ENCODE data around the gene PRSS3.
"Not testable (repeated sequence)": the region's sequence is repeated elsewhere in the genome, so short reads cannot be mapped to it uniquely, and the experiment has no call there.

PRSS3 gene

GRCh38 chr9:33829641-33830230 lies 34.4 kb downstream of the PRSS3 start:
- not testable (repeated sequence) for H3K27ac ChIP-seq (replicated peaks; ENCODE audit: low read length); H3K18ac ChIP-seq (ENCODE audit: low read length); H4K91ac ChIP-seq (ENCODE audit: low read depth, low read length, poor library complexity); H3K14ac ChIP-seq (ENCODE audit: low read length); H3K4me3 ChIP-seq (ENCODE audit: low read length in 2 of 2); H2BK15ac ChIP-seq (ENCODE audit: low read length); H3K27me3 ChIP-seq (ENCODE audit: control insufficient read depth in 3 of 3, insufficient read depth in 3 of 3, low read depth in 1 of 3, low read length in 3 of 3); H3K79me1 ChIP-seq (ENCODE audit: low read depth, low read length); H3K23ac ChIP-seq (ENCODE audit: low read depth, low read length, poor library complexity); H2AK5ac ChIP-seq (ENCODE audit: low read depth, low read length); H2AFZ ChIP-seq (ENCODE audit: low read length); H2BK5ac ChIP-seq (ENCODE audit: low read length); H3K4ac ChIP-seq (ENCODE audit: low read length); H3K9ac ChIP-seq (ENCODE audit: low read depth, low read length, poor library complexity); H3K4me2 ChIP-seq (ENCODE audit: insufficient read depth, low read length, poor library complexity, severe bottlenecking); DNase-seq (ENCODE audit: low spot score); H3K9me3 ChIP-seq (replicated peaks in 1 of 2; ENCODE audit: control insufficient read depth in 2 of 2, insufficient read depth in 1 of 2, low read depth in 1 of 2, low read length in 2 of 2); H3K4me1 ChIP-seq (ENCODE audit: control insufficient read depth in 2 of 2, insufficient read depth in 1 of 2, low read depth in 1 of 2, low read length in 2 of 2); H2BK12ac ChIP-seq (ENCODE audit: low read length); H4K8ac ChIP-seq (ENCODE audit: low read depth, low read length); H2BK120ac ChIP-seq (ENCODE audit: low read depth, low read length)
- H3K36me3 ChIP-seq (replicated peaks in 1 of 2; ENCODE audit: control insufficient read depth in 2 of 2, insufficient read depth in 2 of 2, low read length in 2 of 2) = peaks cover 0 to 54% of the 10 kb centered on the region in 2 donors
- no CpG with 5 or more reads among the region's 17 CpGs for WGBS, 2 donors (ENCODE audit: extremely low coverage in 2 of 2, insufficient read length in 2 of 2, insufficient replicate concordance in 1 of 2)

- no peak overlapping the region for H3K4ac ChIP-seq (ENCODE audit: low read length)
- no peak overlapping the region for H4K91ac ChIP-seq (ENCODE audit: low read depth, low read length, poor library complexity)
- no peak overlapping the region for H2AFZ ChIP-seq (ENCODE audit: low read length)
- H2BK15ac ChIP-seq (ENCODE audit: low read length) = no peak overlapping the region
- H3K9ac ChIP-seq (ENCODE audit: low read depth, low read length, poor library complexity) = no peak overlapping the region
- no peak overlapping the region for H3K14ac ChIP-seq (ENCODE audit: low read length)
- H3K18ac ChIP-seq (ENCODE audit: low read length) = no peak overlapping the region
- H3K4me3 ChIP-seq (ENCODE audit: low read length in 2 of 2) = no peak overlapping the region
- no peaks in the 10 kb centered on the region for H3K9me3 ChIP-seq (replicated peaks in 1 of 2; ENCODE audit: control insufficient read depth in 2 of 2, insufficient read depth in 1 of 2, low read depth in 1 of 2, low read length in 2 of 2)
- no peak overlapping the region for H2BK120ac ChIP-seq (ENCODE audit: low read depth, low read length)
- no peak overlapping the region for H4K8ac ChIP-seq (ENCODE audit: low read depth, low read length)
- H3K4me1 ChIP-seq (ENCODE audit: control insufficient read depth in 2 of 2, insufficient read depth in 1 of 2, low read depth in 1 of 2, low read length in 2 of 2) = no peaks in the 10 kb centered on the region
- DNase-seq (ENCODE audit: low spot score) = no peak
- no peak overlapping the region for H2BK5ac ChIP-seq (ENCODE audit: low read length)
- H2BK12ac ChIP-seq (ENCODE audit: low read length) = no peak overlapping the region
- H3K79me1 ChIP-seq (ENCODE audit: low read depth, low read length) = peaks cover 10% of the 10 kb centered on the region
- peaks cover 0 to 47% of the 10 kb centered on the region in 2 donors for H3K36me3 ChIP-seq (replicated peaks in 1 of 2; ENCODE audit: control insufficient read depth in 2 of 2, insufficient read depth in 2 of 2, low read length in 2 of 2)
- no peak overlapping the region for H2AK5ac ChIP-seq (ENCODE audit: low read depth, low read length)
- no peak overlapping the region for H3K23ac ChIP-seq (ENCODE audit: low read depth, low read length, poor library complexity)
- H3K27me3 ChIP-seq (ENCODE audit: control insufficient read depth in 3 of 3, insufficient read depth in 3 of 3, low read depth in 1 of 3, low read length in 3 of 3) = no peaks in the 10 kb centered on the region
- no peak overlapping the region for H3K4me2 ChIP-seq (ENCODE audit: insufficient read depth, low read length, poor library complexity, severe bottlenecking)
- no peak overlapping the region for H3K27ac ChIP-seq (replicated peaks; ENCODE audit: low read length)
- WGBS, 2 donors (ENCODE audit: extremely low coverage in 2 of 2, insufficient read length in 2 of 2, insufficient replicate concordance in 1 of 2) = 100% methylated on average over 1 of the region's 11 CpGs; no CpG with 5 or more reads in 1 of the 2 donors
Observed at GRCh38 chr9:33835625-33836260, 40.4 kb downstream of the PRSS3 start.

DNA sequence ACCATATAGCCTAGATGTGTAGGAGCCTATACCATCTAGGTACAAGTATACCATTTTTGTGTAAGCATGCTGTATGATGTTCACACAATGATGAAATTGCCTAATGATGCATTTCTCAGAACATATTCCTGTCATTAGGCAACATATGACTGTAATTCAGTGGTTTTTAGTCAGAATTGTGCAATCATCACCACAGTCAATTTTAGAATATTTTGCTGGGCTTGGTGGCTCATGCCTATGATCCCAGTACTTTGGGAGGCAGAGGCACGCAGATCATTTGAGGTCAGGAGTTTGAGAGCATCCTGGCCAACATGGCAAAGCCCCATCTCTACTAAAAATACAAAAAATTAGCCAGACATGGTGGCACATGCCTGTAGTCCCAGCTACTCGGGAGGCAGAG lies 40.9 kb downstream of the PRSS3 start:
- no CpG with 5 or more reads among the region's 2 CpGs for WGBS, 2 donors (ENCODE audit: extremely low coverage in 2 of 2, insufficient read length in 2 of 2, insufficient replicate concordance in 1 of 2)
- H3K14ac ChIP-seq (ENCODE audit: low read length); H2AFZ ChIP-seq (ENCODE audit: low read length); H2AK5ac ChIP-seq (ENCODE audit: low read depth, low read length); H3K79me1 ChIP-seq (ENCODE audit: low read depth, low read length); H3K18ac ChIP-seq (ENCODE audit: low read length); H3K23ac ChIP-seq (ENCODE audit: low read depth, low read length, poor library complexity); H3K4ac ChIP-seq (ENCODE audit: low read length); H3K9ac ChIP-seq (ENCODE audit: low read depth, low read length, poor library complexity); H2BK120ac ChIP-seq (ENCODE audit: low read depth, low read length); H3K4me3 ChIP-seq (ENCODE audit: low read length in 2 of 2); H3K4me1 ChIP-seq (ENCODE audit: control insufficient read depth in 2 of 2, insufficient read depth in 1 of 2, low read depth in 1 of 2, low read length in 2 of 2); H2BK15ac ChIP-seq (ENCODE audit: low read length); H2BK12ac ChIP-seq (ENCODE audit: low read length); H3K27ac ChIP-seq (replicated peaks; ENCODE audit: low read length); DNase-seq (ENCODE audit: low spot score); H4K8ac ChIP-seq (ENCODE audit: low read depth, low read length); H3K9me3 ChIP-seq (replicated peaks in 1 of 2; ENCODE audit: control insufficient read depth in 2 of 2, insufficient read depth in 1 of 2, low read depth in 1 of 2, low read length in 2 of 2); H4K91ac ChIP-seq (ENCODE audit: low read depth, low read length, poor library complexity); H3K4me2 ChIP-seq (ENCODE audit: insufficient read depth, low read length, poor library complexity, severe bottlenecking); H2BK5ac ChIP-seq (ENCODE audit: low read length); H3K27me3 ChIP-seq (ENCODE audit: control insufficient read depth in 3 of 3, insufficient read depth in 3 of 3, low read depth in 1 of 3, low read length in 3 of 3): not testable (repeated sequence)
- peaks cover 0 to 42% of the 10 kb centered on the region in 2 donors for H3K36me3 ChIP-seq (replicated peaks in 1 of 2; ENCODE audit: control insufficient read depth in 2 of 2, insufficient read depth in 2 of 2, low read length in 2 of 2)

GRCh38 chr9:33837138-33837537 lies 41.8 kb downstream of the PRSS3 start:
- Histone ChIP-seq H3K18ac (ENCODE audit: low read length) (no peak overlapping the region), H3K36me3 (replicated peaks in 1 of 2; ENCODE audit: control insufficient read depth in 2 of 2, insufficient read depth in 2 of 2, low read length in 2 of 2) (peaks cover 0 to 47% of the 10 kb centered on the region in 2 donors), H2BK15ac (ENCODE audit: low read length) (no peak overlapping the region), H3K4me1 (ENCODE audit: control insufficient read depth in 2 of 2, insufficient read depth in 1 of 2, low read depth in 1 of 2, low read length in 2 of 2) (no peaks in the 10 kb centered on the region), H2BK5ac (ENCODE audit: low read length) (no peak overlapping the region), H3K27me3 (ENCODE audit: control insufficient read depth in 3 of 3, insufficient read depth in 3 of 3, low read depth in 1 of 3, low read length in 3 of 3) (no peaks in the 10 kb centered on the region), H2BK12ac (ENCODE audit: low read length) (no peak overlapping the region), H3K4ac (ENCODE audit: low read length) (no peak overlapping the region), H3K4me2 (ENCODE audit: insufficient read depth, low read length, poor library complexity, severe bottlenecking) (no peak overlapping the region), H2AFZ (ENCODE audit: low read length) (no peak overlapping the region), H3K27ac (replicated peaks; ENCODE audit: low read length) (no peak overlapping the region), H3K9me3 (replicated peaks in 1 of 2; ENCODE audit: control insufficient read depth in 2 of 2, insufficient read depth in 1 of 2, low read depth in 1 of 2, low read length in 2 of 2) (no peaks in the 10 kb centered on the region), H2AK5ac (ENCODE audit: low read depth, low read length) (no peak overlapping the region), H3K79me1 (ENCODE audit: low read depth, low read length) (peaks cover 10% of the 10 kb centered on the region), H3K14ac (ENCODE audit: low read length) (no peak overlapping the region), H4K8ac (ENCODE audit: low read depth, low read length) (no peak overlapping the region), H3K9ac (ENCODE audit: low read depth, low read length, poor library complexity) (no peak overlapping the region), H3K23ac (ENCODE audit: low read depth, low read length, poor library complexity) (no peak overlapping the region), H4K91ac (ENCODE audit: low read depth, low read length, poor library complexity) (no peak overlapping the region), H2BK120ac (ENCODE audit: low read depth, low read length) (no peak overlapping the region), H3K4me3 (ENCODE audit: low read length in 2 of 2) (no peak overlapping the region)
- DNase-seq (ENCODE audit: low spot score) = no peak
- WGBS, 2 donors (ENCODE audit: extremely low coverage in 2 of 2, insufficient read length in 2 of 2, insufficient replicate concordance in 1 of 2) = no CpG with 5 or more reads among the region's 4 CpGs

Data from neuronal stem cell (in vitro differentiated cells).